NCI-H345 treated with DMSO at 0.1 percent for 48 hours (cell line): Measurements from ENCODE around the gene RABIF.
"Not testable (repeated sequence)": the region's sequence is repeated elsewhere in the genome, so short reads cannot be mapped to it uniquely, and the experiment has no call there.

ENCODE experiments used
- DNase-seq: peaks from one replicate; lab custom pipeline; 2025; ENCODE audit not compliant: unreplicated experiment; lab: John Stamatoyannopoulos, UW

RABIF gene

GRCh38 chr1:202835548-202836072 is 53.3 kb downstream of the RABIF start:
- no peak for DNase-seq

GRCh38 chr1:202834771-202835547 is 54.0 kb downstream of the RABIF start:
- no peak for DNase-seq

GRCh38 chr1:202831906-202832305 is 57.0 kb downstream of the RABIF start:
- no peak for DNase-seq

- DNase-seq: not testable (repeated sequence)
Measured at GRCh38 chr1:202829223-202829622, 59.7 kb downstream of the RABIF start.
